OCI-M2 (cell line): ENCODE measurements around the gene DHCR24.

ENCODE experiments used
- DNase-seq: peaks from one replicate; lab custom pipeline; 2025; ENCODE audit not compliant: unreplicated experiment; lab: John Stamatoyannopoulos, UW

Gene DHCR24

DNA sequence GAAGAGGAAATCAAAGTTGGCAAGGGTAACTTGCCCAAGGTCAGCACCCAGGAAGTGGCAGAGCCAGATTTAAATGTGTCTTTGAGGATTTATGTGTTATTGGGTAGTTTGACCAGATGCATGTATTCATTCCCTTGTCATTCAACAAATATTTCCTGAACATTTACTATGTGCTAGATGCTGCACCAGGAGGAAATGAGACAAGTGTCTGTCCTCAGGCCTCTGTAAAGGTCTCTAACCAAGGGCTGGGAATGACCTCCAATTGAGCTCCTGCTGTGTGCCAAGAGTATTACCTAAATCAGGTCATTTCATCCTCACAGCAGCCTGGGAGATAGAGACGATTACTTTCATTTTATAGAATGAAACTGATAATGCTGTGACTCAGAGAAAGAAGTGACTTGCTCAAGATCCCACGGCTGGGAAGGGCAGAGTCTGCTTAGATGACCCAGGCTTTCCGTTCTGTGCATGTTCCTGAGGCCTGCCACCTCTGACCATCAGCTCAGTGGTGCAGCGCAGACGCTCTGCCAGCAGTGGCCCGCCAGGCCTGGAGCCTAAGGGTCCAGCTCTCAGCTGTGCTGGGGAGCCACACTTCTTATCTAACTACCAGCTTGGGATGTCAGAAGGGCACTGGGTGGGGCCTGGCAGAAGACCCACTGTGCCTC, 82.4 kb downstream of the DHCR24 start:
- no peak for DNase-seq

DNA sequence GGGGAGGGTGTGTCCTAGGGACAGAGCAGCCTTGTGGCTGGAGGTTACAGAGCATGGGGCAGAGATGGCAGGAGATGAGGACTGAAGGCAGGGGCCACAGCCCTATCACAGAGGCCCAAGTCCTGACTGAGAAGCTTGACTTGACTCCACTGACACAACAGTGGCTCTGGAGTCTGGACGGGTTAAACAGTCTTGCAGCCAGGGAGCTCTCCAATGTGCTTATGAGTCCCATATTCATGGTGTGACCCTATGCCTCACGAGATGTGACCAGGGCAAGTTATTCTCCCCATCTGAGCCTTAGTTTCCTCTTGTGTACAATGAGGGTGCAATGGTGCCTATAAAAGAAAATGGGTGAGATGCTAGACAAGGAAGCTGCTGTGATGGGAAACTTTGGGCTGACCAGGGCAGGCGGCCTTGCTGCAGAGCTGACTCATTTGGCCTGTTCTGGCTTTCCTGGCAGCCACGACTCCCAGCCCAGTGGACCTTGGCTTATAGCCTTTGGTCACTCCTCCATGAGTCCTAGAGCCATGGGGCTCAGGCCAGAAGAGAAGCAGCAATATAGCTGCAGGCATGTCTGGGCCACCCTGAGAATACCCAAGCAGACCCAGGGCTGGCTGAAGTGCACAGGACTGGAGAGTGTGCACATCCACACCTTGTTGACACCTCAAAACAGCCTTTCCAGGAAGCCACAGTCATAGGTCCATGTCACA, 83.1 kb downstream of the DHCR24 start:
- DNase-seq, result no peak

DNA sequence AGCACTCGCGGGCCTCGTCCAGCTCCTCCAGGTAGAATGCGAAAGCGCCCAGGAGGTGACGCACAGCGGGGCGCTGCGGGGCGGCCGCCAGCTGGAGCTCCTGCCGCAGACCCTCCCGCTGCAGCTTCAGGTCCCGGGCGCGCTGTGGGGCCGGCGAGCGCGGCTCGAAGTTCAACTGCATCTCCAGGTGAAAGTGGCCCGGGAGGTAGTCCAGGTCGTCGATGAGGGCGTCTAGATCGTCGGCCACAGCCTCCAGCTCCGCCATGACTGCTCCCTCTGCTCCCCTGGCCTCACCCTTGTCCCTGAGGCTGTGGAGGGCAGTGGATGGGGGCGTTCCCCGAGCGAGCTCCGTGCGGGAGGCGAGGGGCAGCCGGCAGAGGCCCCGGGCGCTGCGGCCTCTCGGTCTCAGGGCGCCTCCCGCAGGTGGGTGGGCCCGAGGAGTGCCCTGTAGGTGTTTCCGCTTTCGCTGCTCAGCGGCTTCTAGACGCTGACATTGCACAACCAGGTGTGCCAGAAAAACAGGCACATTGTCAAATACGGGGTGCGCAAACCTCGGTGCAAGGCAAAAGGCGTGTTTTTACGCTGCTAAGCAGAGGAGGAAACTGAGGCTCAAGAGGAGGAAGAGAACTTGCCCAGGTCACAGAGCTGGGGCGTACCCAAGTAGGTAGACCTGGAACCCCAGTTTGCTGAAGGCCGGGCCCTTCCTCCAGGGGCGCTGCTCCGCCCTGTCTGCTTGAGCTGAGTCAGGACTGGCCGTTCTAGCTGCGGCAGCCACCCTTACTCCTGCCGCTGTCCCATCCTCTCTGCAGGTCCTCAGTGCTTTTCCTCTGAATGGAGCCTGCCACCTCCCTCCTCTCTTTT, 85.9 kb downstream of the DHCR24 start, which contains the start of gene TTC22:
Gene TTC22, minus strand, starts transcription at position 425 of the 861 bp plus-strand sequence. Its CDS starts 160 bp downstream, at position 265.
- no peak for DNase-seq

DNA sequence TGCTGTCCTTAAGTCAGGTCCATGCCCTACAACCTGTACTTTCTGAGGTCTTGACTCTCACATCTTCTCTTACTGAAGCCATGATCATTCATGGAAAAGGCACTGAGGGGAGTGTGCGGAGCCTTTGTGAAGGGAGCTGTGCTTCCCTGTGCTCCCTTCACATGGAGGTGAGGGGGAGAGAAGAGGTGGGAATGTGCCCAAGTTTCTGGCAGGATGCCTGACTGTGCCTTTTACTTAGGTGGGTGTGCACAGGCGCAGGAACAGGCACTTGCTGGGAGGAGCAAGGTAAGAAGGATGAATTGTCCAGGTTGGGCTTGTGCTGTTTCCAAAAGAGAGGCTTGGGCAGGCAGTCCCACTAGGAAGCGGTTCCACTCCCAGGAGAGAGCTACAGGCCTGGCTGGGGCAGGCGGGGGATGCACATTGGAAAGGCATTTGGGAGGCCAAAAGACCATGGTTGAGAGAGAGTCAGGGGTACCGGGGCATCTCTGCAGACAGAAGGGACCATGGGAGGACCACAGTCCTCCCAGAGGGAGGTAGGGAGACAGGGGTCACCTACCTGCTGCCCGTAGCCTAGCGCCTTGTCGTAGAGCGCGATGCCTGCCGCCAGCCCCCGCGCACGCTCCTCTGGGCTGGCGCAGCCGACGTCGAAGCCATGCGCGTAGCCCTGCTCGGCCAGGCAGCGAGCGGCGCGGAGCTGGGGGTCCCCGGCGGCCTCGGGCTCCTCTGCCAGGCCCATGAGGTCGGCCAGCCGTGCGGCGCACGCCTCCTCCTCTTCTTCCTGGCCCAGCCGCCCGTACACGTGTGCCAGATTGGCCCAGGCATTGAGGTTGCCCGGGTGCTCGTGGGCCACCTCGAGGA, 86.7 kb downstream of the DHCR24 start:
- no peak for DNase-seq
